ENCODE measurements around the gene KIAA1217.

The KIAA1217 gene

DNA sequence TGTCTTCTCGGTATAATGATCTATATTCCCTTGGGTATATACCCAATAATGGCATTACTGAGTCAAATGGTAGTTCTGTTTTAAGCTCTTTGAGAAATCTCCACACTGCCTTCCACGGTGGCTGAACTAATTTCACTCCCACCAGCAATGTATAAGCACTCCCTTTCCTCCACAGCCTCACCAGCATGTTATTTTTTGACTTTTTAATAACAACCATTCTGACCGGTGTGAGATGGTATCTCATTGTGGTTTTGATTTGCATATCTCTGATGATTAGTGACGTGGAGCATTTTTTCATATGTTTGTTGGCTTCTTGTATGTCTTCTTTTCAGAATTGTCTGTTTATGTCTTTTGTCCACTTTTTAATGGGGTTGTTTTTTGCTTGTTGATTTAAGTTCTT is 33.6 kb downstream of the KIAA1217 start:
- DNase-seq = no peak

DNA sequence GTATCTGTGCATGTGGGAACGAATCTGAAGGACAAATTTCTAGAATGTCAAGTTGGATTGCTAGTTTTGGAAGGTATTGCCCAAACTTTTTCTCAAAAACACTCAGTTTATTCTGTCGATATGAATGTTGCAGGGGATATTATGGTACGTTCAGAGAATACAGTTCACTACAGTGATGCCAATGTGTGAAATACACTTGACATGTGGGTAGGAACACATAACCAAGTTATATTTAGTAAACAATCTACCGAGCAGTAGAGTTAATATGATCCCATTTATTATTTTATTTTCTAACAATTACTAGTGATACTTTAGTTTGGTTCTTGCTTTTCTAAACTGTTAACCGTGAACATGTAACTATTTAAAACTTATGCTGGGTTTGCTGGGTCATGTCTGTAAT is 37.4 kb downstream of the KIAA1217 start:
- DNase-seq = no peak

DNA sequence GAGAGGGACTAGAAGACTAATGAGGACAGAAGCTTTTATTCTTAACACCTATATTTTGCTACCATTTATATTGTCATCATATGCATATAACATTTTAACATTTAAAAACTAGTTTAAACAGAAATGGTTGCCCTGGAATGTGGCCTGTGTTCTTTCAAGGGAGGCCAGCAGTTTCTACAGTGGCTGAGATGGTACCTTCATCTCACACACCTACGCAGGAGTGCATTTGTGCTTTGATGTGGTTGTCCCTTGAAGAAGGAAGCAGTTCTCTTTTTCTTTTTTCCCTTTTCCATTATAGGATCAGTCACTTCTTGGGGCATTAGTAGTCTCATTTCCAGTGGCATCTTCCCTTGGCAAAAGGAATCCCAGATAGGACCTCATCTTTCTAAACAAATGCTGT is 38.9 kb downstream of the KIAA1217 start:
- no peak for DNase-seq

DNA sequence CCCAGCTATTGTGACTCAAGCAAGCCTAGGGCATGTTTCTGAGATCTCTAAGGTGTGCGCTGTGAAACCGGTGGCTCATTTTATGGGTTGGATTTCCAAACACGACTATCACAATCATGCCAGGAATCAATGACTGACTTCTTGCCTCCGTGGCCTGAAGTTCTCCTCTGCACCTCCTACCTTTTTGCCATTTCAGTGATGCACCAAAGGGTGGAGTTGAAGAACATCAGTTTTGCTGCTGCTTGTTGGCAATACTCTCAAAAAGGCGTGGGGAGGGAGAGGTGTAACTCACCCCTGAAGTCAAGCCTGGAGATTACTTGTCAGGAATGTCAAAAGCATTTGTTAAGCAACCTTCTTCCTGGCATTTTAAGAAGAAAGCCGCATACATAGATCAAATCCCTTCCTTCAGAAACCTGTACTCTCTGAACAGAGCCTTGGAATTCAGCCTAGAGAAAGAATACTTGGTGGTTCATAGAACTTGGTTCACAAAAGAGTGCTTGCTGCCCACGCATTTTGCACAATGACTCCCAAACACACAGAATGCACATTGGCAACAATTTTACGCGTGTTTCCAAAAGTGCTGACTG is 41.0 kb downstream of the KIAA1217 start:
- no peak for DNase-seq

DNA sequence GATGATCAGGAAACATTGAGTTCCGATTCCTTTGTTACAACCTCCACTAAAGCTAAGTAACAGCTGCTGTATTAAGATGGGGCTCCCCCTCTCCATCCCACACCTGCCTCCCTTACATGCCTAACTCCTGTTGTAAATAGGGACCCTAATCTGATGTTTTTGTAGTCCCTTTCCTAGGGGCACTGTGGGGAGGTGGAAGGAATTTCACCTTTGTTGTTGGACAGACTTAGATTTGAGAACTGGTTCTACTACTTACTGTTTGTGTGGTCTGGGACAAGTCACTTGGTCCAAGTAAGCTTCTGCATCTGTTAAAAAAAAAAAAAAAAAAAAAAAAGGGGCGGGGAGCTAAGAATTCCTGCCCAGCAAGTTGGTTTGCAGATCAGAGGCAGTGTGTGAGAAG is 42.6 kb downstream of the KIAA1217 start:
- DNase-seq = no peak

DNA sequence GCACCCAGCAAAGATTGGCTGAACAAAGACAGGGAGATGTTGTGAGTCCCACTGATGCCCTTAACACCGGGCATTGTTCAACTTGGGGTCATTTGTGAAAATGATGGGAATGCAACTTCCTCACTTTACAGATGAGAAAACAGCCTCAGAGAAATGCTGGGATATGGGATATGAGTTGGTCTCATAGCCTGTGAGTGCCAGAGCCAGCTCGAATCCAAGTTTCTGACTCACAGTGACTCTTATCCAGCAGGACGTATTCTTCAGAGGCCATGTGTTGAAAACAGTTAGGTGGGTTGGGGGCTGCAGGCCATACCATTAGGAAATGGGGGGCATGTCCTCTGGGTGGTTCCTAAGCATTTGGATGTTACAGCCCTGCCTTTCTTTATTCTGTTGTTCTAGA is 45.2 kb downstream of the KIAA1217 start:
- peak; percentile 31 for DNase-seq

DNA sequence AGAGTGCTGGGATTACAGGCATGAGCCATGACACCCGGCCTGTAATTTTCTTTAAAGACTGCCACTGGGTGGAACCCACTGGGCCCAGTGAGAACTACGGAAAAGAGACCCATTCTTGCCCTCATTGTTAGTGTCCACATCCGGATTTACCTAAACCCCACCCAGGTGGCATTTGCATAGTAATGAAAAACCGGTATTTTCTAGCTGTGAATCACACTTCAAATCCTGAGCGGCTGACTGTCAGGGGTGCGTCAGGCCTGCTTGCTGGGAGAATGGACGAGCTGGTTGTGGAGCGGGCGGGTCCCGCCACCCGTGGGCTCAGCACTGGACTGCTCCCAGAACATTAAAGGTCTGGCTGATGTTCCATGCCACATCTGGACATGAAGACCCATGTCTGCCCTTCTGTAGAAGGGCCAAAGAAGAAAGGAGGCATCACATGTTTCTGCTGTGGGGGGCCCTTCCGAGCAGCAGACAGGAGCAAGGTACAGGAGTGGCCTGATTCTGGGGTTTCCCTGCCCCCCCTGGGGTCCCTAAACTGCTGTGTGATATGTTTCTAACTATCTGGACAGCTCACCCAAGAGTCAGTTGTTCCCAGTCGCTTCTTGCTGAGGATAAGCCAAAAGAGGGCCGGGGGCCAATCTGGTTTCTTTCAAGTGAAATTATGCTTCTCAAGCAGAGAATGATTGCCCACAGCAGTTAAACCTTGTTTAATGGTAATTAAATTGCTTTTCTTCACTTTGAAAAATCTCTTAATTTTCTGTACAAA is 46.4 kb downstream of the KIAA1217 start:
- no peak for DNase-seq

DNA sequence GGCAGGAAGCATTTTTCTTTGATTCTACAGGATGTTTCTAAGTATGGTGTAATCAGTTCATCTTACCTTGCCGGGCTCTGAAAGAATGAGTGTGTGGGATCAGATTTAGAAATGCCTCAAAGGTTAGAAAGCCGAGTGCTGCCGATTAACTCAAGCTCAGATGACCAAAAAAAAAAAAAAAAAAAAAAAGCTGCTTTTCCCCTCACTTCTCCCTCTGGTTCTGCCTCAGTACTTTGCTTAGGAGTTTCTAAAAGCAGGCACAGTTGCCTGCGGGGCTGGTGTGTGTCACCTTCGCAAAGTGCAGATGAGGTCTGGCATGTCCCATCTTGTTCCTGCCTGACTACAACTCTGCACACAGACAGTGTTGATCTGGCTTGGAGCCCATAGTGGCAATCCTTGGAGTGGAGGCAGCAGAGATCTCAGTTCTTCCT is 47.0 kb downstream of the KIAA1217 start:
- DNase-seq = no peak

DNA sequence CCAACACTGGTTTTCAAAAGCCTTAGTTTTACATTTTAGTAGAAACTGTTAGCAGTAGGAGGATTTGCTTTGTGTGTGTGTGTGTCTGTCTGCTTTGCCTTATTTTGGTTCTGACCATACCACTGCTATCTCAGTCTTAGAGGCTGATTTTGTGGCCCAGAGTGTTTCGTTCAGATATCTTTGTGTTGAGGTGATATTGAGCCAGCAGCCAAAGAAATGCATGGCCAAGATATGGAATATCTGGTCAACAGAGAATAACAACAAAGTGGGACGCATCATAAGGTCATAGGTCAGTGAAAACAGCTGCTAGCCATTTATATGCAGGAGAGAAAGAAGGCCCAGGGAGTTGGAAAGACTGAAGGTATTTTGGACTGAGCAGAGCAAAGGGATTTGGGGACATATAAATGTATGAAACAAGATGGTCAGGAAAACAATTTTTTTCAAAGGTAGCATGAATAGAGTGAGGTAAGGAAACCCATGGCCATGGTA is 47.7 kb downstream of the KIAA1217 start:
- DNase-seq = no peak

DNA sequence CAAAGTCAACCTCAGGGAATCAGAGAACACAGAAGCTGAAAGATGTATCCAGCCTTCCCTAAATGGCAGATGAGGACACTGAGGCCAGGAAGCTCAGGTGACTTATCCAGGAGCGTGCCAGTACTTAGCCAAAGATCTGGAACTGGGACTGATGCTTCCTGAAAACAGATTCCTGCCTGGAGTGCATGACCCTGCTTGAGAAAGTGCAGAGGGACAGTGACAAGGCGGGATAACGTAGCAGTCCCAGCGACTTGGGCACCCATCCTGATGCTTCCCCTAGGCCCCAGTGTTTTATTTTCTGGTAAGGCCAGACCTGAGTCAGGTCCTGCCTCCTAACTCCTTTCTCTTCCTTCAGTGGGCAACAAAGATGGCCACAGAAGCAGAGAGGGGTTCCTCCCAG is 48.6 kb downstream of the KIAA1217 start:
- DNase-seq = no peak

DNA sequence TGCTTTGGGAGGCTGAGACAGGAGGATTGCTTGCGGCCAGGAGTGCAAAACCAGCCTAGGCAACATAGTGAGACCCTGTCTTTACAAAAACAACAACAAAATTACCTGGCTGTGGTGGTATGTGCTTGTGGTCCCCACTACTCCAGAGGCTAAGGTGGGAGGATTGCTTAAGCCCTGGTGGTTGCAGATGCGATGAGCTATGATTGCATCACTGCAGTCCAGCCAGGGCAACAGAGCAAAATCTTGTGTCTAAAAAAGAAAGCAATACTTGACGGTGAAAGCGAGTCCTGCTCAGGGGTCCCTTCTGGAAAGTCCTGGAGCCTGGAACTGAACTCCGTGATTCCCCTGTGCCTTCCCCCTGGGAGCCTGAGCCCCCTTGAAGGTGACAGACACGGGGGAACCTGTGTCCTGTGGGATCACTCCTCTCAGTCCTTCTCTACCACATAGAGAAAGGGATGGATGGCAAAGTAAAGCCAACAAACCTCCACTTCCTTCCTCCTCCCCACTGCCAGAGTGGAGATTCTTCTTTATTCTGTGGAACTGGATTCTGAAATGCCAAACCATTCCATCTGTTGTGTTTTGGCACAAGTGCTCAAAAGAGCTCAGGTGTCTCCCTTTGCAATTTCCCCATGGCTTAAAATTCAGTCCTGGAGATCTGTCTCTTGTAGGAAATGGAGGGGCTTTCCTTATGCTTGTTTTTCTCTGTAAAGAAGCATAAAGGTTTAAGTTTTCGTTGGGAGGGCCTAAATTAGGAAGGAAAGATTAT is 50.6 kb downstream of the KIAA1217 start:
- DNase-seq = no peak

DNA sequence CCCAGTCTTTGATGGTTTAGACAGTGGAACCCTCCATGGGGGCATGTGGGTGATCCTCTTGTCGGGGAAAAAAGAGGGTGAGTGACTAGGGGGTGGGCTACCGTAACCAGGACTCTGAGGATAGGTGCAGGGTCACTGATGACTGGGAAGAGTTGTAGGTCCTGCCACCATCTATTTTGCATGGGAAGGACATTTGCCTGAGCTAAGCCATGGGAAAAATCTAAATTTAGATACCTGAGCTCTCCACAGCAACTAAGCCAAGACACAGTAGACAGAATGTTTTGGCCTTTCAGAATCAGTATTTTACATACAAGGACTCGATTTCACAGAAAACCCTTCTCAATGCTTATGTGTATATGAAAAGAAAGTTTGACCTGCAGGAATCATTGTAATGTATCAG is 52.7 kb downstream of the KIAA1217 start:
- no peak for DNase-seq

DNA sequence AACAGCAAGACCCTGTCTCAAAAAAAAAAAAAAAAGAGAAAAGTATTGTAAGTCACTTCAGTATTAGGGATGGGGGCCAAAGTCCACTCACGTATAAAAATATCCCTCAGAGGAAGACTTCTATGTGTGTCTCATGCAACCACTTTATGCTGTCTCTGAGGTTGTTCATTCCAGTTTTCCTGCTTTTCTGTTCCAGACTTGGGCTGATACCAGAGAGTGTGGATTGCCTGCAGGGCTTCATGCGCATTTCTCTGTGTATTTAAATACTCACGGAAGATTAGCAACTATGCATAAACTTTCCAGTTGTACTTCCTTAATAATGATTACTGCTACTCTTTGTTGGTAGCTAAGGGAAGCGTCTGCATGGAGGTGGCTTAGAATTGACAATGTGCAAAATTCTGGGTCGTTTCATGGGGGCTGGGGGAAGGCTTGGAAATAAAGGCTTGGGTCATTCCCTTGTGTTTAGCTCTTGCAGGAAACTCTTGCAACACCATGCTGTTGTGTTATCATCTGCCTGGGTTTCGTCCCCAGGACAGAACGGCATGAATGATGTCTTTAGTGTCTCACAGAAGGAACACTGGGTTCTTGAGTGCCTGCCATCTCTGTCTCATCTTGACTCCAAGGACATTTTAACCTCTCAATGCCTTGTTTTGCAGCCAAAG is 54.1 kb downstream of the KIAA1217 start:
- no peak for DNase-seq

DNA sequence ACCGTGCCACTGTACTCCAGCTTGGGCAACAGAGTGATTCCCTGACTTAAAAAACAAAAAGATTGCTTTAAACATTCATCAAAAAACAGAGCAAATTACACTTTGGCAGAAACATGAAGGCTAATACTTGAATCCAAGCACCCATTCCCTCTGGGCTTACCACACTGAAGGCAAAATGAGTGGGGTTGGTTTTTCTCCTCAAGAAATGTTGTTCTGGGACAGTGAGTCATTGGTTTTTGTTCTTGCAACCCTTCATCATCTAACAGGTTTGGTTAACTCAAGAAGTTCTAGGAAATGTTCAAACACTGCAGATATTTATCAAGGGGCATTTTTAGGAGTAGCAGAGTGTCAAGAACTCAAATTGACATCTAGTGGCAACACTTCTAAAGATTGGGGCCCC is 60.5 kb downstream of the KIAA1217 start:
- no peak for DNase-seq

DNA sequence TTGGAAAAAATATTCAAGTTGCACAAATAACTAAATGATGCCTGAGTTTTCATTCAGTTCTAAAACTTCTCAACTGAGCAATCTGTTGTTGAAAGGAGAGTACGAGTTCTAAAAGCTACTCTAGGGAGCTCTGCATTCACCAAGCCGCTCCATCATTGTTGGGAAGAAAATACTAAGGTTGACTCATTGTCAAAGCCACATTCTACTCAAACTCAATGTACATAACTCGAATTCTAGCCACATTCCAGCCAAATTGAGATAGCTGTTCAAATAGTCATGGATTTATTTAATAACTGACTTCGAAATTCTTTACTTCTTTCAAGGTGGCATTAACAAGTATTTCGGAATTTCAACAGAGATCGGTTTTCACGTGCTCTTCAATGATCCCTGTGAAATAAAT is 63.4 kb downstream of the KIAA1217 start:
- peak; percentile 74 for DNase-seq

DNA sequence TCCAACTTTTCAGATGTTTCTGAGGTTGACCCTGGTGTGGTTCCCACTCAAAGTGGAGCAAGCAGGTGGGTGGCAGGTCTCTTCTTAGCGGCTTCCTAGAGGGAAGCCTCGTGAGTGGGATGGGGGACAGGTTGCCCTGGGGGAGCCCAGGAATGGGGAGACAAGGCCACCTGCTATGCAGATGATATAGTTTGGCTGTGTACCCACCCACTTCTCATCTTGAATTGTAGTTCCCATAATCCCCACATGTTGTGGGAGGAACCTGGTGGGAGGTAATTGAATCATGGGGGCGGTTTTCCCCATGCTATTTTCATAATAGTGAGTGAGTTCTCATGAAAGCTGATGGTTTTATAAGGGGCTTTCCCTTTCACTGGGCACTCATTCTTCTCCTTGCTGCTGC is 68.3 kb downstream of the KIAA1217 start:
- DNase-seq = no peak

DNA sequence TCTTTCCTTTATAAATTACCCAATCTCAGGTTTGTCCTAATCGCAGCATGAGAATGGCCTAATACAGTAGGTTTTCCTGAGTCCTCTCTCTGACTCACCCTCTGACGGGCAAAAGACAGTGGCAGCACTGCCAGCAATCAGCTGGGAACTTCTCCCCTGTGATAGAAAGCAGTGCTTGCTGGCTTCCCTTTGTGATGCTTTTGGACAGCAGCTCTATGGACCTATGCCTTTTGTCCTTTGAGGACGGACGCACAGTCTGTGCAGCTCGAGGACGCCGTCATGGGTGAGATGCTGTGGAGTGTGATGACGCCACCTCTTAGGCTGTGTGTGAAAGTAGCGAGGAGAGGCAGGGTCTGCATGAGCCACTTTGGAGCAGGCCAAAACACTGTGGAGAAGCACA is 68.8 kb downstream of the KIAA1217 start:
- DNase-seq = no peak

DNA sequence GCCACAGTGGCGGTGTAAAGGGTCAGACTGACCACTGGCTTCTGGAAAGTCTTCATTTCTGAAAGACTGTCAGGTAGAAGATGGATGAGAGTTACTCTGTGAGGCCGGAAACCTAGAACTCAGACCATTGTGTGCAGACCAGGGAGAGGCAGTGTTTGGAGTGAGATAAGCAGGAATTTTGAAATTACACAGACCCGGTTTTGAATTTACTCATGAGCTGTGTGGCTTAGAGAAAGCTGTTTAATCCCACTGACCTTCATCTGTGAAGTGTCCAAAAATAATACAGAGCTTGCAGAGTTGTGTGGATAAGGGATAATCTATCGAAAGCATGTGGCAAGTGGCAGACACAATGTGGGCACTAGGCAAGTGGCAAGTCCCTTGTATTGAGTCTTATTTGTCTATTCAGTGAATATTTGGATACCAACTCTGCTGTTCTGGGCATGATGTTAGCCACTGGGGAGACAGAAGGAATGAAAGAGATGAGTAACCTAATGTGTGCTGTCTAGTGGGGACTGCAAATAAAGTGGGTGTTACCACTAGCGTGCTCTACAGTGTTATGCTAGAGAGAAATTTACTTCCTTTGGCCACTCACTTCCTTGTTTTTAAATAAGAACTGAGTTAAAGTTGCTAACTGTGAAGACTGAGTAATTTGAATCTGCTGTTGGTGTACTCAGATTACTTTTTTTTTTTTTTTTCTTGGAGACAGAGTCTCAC is 69.4 kb downstream of the KIAA1217 start:
- DNase-seq = no peak

DNA sequence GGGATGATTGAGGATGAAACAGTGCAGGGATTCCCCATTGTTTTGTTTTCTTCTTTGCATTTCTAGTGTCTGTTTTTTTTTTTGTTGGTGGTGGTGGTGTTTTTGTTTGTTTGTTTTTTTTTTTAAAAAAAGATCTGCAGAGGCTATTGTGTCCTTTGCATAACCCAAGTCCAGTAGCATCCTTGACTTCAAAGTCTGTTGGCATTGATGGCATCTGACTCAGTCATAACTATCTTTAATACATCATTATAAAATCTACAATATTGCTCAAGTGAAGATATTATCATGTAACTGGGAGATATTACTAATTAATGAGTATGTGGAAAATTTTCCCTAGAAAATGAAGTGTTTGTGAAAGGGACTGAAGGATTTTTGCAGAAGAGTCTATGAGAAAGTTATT is 70.2 kb downstream of the KIAA1217 start:
- no peak for DNase-seq

DNA sequence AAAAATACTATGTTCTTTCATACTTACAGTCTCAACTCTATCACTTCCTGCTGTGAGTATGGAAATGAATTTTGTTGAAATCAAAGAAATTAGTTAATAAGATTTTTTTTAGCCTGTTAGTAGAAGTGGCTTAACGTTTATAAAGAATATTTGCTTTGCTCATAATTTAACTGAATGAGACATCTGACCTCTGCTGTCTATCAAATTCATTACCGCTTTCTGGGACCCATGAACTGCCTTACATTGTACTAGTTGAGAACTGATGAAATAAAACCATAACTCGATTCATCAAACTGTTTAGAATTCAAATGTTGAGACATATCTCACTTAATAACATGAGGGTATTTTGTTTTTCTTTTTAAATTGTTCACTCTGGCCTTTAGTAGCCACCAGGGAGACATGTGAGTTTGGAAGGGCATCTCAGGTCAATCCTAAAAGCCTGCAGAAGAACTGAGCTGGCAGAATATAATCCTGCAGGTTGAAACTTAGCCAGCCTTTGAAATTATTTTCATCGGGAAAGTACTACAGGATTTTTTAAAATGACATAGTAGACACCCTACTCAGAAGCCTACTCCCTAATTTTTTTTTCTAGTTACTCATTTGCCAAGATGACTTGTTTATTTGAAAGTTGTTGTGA is 78.7 kb downstream of the KIAA1217 start:
- no peak for DNase-seq

DNA sequence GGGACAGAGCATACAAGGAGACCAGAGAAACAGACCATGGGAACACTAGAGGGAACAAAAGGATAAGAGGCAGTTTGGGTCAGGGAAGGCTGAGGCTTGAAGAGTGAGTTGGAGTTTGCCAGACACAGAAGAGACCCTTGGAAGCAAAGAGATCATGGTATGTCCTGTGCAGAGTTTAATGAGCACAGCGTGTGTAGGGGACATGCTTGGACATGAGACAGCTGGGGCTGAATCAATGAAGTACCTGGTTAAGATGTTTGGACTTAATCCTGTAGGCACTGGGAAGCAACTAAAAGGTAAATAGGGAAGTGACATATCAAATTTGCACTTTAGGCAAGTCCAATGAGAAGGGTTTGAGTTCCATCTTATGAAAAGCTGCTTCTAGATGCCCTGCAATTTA is 79.6 kb downstream of the KIAA1217 start:
- DNase-seq = no peak

DNA sequence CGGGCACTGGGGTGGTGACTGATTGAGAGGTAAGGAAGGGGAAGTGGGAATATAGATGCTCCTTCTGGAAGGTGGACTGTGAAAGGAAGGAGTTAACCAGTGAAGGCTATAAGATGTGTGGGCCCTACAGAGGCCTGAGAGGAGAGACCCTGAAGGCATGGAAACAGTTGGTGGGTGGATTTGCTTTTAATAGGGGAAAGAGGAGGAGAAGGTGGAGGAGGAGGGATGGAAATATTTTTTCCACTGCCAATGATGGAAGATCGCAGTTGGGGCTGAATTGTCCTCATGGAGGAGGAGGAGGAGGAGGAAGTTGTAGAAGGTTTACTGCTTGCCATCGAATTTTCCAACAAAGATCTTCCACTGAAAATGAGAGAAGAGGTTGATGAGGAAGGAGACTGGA is 80.3 kb downstream of the KIAA1217 start:
- DNase-seq = no peak
